Measurements from ENCODE around the gene FOXF2. TPM values are rescaled to one million over a fixed set of nuclear protein-coding genes. Genes with fewer than 3 reads are reported as not detected.

Gene FOXF2
- total RNA-seq, 2 donors from 2014 or later = 0.11 TPM; not detected in 1

GRCh38 chr6:1418471-1419191 lies 29.3 kb downstream of the FOXF2 start:
- H3K27ac Mint-ChIP-seq = no peak overlapping the region
- no peaks in the 10 kb centered on the region for H3K4me1 ChIP-seq (ENCODE audit: control insufficient read depth, insufficient read depth, low read length)
- no peak for DNase-seq
- no peak overlapping the region for H3K4me3 Mint-ChIP-seq
- peaks cover 5% of the 10 kb centered on the region for H3K4me1 Mint-ChIP-seq
- peaks cover 6% of the 10 kb centered on the region for H3K9me3 Mint-ChIP-seq
- no peak overlapping the region for H3K4me3 ChIP-seq (ENCODE audit: low read length)
- H3K36me3 ChIP-seq (ENCODE audit: control insufficient read depth, insufficient read depth, low read length) = no peaks in the 10 kb centered on the region
- H3K9ac ChIP-seq (ENCODE audit: extremely low read depth, low read length, poor library complexity, severe bottlenecking) = no peak overlapping the region
- WGBS, 2 experiments (ENCODE audit: insufficient coverage in 1 of 2, insufficient read length in 1 of 2) = 87 to 89% methylated on average over 10 to 15 of the region's 15 CpGs
- no peak for TF ChIP-seq CTCF (conservative IDR thresholded peaks at IDR 0.05)
- H3K27me3 ChIP-seq (ENCODE audit: control insufficient read depth, insufficient read depth, low read length, poor library complexity, severe bottlenecking) = no peaks in the 10 kb centered on the region
- no peaks in the 10 kb centered on the region for H3K36me3 Mint-ChIP-seq (ENCODE audit: low read depth)
- peaks cover 12% of the 10 kb centered on the region for H3K27me3 Mint-ChIP-seq (ENCODE audit: insufficient read depth)
- H3K9me3 ChIP-seq (ENCODE audit: control insufficient read depth, low read length) = peaks cover 11% of the 10 kb centered on the region
- no peak overlapping the region for H3K27ac ChIP-seq (ENCODE audit: low read depth, low read length)

- no peaks in the 10 kb centered on the region for H3K4me1 ChIP-seq (ENCODE audit: control insufficient read depth, insufficient read depth, low read length)
- H3K27me3 ChIP-seq (ENCODE audit: control insufficient read depth, insufficient read depth, low read length, poor library complexity, severe bottlenecking) = no peaks in the 10 kb centered on the region
- DNase-seq = no peak
- no peak overlapping the region for H3K27ac ChIP-seq (ENCODE audit: low read depth, low read length)
- Mint-ChIP-seq H3K4me3 (no peak overlapping the region), H3K36me3 (ENCODE audit: low read depth) (no peaks in the 10 kb centered on the region), H3K27ac (no peak overlapping the region), H3K4me1 (peaks cover 8% of the 10 kb centered on the region), H3K9me3 (peaks cover 6% of the 10 kb centered on the region), H3K27me3 (ENCODE audit: insufficient read depth) (peaks cover 8% of the 10 kb centered on the region)
- peaks cover 11% of the 10 kb centered on the region for H3K9me3 ChIP-seq (ENCODE audit: control insufficient read depth, low read length)
- no peak for TF ChIP-seq CTCF (conservative IDR thresholded peaks at IDR 0.05)
- H3K9ac ChIP-seq (ENCODE audit: extremely low read depth, low read length, poor library complexity, severe bottlenecking) = no peak overlapping the region
- WGBS, 2 experiments (ENCODE audit: insufficient coverage in 1 of 2, insufficient read length in 1 of 2) = no CpG with 5 or more reads among the region's 1 CpG
- no peaks in the 10 kb centered on the region for H3K36me3 ChIP-seq (ENCODE audit: control insufficient read depth, insufficient read depth, low read length)
- H3K4me3 ChIP-seq (ENCODE audit: low read length) = no peak overlapping the region
Measured at GRCh38 chr6:1420382-1420781, 31.0 kb downstream of the FOXF2 start.

- no peaks in the 10 kb centered on the region for H3K4me1 ChIP-seq (ENCODE audit: control insufficient read depth, insufficient read depth, low read length)
- no peak overlapping the region for H3K4me3 Mint-ChIP-seq
- H3K27ac ChIP-seq (ENCODE audit: low read depth, low read length) = no peak overlapping the region
- H3K27me3 ChIP-seq (ENCODE audit: control insufficient read depth, insufficient read depth, low read length, poor library complexity, severe bottlenecking) = no peaks in the 10 kb centered on the region
- peaks cover 4% of the 10 kb centered on the region for H3K4me1 Mint-ChIP-seq
- H3K27me3 Mint-ChIP-seq (ENCODE audit: insufficient read depth) = peaks cover 4% of the 10 kb centered on the region
- no peaks in the 10 kb centered on the region for H3K36me3 ChIP-seq (ENCODE audit: control insufficient read depth, insufficient read depth, low read length)
- no peak overlapping the region for H3K27ac Mint-ChIP-seq
- no peak overlapping the region for H3K9ac ChIP-seq (ENCODE audit: extremely low read depth, low read length, poor library complexity, severe bottlenecking)
- H3K36me3 Mint-ChIP-seq (ENCODE audit: low read depth) = no peaks in the 10 kb centered on the region
- TF ChIP-seq CTCF (conservative IDR thresholded peaks at IDR 0.05) = no peak
- no peak overlapping the region for H3K4me3 ChIP-seq (ENCODE audit: low read length)
- WGBS, 2 experiments (ENCODE audit: insufficient coverage in 1 of 2, insufficient read length in 1 of 2) = 94% methylated on average over 1 of the region's 1 CpG; no CpG with 5 or more reads in 1 of the 2 experiments
- H3K9me3 ChIP-seq (ENCODE audit: control insufficient read depth, low read length) = peaks cover 11% of the 10 kb centered on the region
- peaks cover 6% of the 10 kb centered on the region for H3K9me3 Mint-ChIP-seq
- no peak for DNase-seq
Measured at GRCh38 chr6:1422290-1422689, 32.9 kb downstream of the FOXF2 start.
